HepG2 (cell line): ENCODE data around the gene SCAPER. TPM values are rescaled to one million over a fixed set of nuclear protein-coding genes. Genes with fewer than 3 reads are reported as not detected.
A peak's percentile ranks its signal among the peaks of the same experiment; 100 is the strongest.

Experiments
- BCL3 ChIP-seq: sonication (generic); formaldehyde crosslinking; IDR thresholded peaks from 2 replicates; pipeline ENCODE4 v1.5.1; 2020; ENCODE audit warnings: mild to moderate bottlenecking, missing genetic modification reagents, moderate library complexity
- DDIT3 ChIP-seq: sonication (generic); formaldehyde crosslinking; IDR thresholded peaks from 2 replicates; pipeline ENCODE4 v1.4.0; 2020; ENCODE audit warnings: mild to moderate bottlenecking, missing genetic modification reagents
- EED ChIP-seq: sonication (generic); formaldehyde crosslinking; IDR thresholded peaks from 2 replicates; pipeline ENCODE4 v1.5.0; 2020; ENCODE audit warnings: mild to moderate bottlenecking, missing genetic modification reagents
- GPN1 ChIP-seq: sonication (generic); formaldehyde crosslinking; IDR thresholded peaks from 2 replicates; pipeline ENCODE4 v1.5.1; 2020; ENCODE audit warnings: missing genetic modification reagents, borderline replicate concordance
- MTERF4 ChIP-seq: sonication (generic); formaldehyde crosslinking; IDR thresholded peaks from 2 replicates; pipeline ENCODE4 v1.8.0; 2023; ENCODE audit warnings: mild to moderate bottlenecking, missing genetic modification reagents
- MXD1 ChIP-seq: sonication (generic); formaldehyde crosslinking; IDR thresholded peaks from 2 replicates; pipeline ENCODE4 v1.4.0; 2020; ENCODE audit warnings: mild to moderate bottlenecking, missing genetic modification reagents
- ONECUT2 ChIP-seq: sonication (generic); formaldehyde crosslinking; IDR thresholded peaks from 2 replicates; pipeline ENCODE4 v1.4.0; 2020; ENCODE audit warnings: missing genetic modification reagents
- PATZ1 ChIP-seq: sonication (generic); formaldehyde crosslinking; IDR thresholded peaks from 2 replicates; pipeline ENCODE4 v1.4.0; 2020; ENCODE audit warnings: missing genetic modification reagents
- PTBP1 ChIP-seq: fragments of 200-400 bp; formaldehyde crosslinking; IDR thresholded peaks from 2 replicates; pipeline ENCODE4 v1.6.1; 2018; ENCODE audit warnings: low read length, low read depth; ENCODE audit not compliant: poor library complexity, severe bottlenecking
- SALL1 ChIP-seq: sonication (generic); formaldehyde crosslinking; IDR thresholded peaks from 2 replicates; pipeline ENCODE4 v1.8.0; 2022; ENCODE audit warnings: mild to moderate bottlenecking, missing genetic modification reagents
- SNAPC4 ChIP-seq: sonication (generic); formaldehyde crosslinking; IDR thresholded peaks from 2 replicates; pipeline ENCODE4 v1.4.0; 2020; ENCODE audit warnings: mild to moderate bottlenecking, missing genetic modification reagents
- ZC3H4 ChIP-seq: sonication (generic); formaldehyde crosslinking; IDR thresholded peaks from 2 replicates; pipeline ENCODE4 v1.4.0; 2020; ENCODE audit warnings: missing genetic modification reagents, borderline replicate concordance
- ZNF160 ChIP-seq: sonication (generic); formaldehyde crosslinking; IDR thresholded peaks from 2 replicates; pipeline ENCODE4 v1.8.0; 2022; ENCODE audit warnings: mild to moderate bottlenecking, inconsistent platforms, missing genetic modification reagents
- ZNF335 ChIP-seq: sonication (generic); formaldehyde crosslinking; IDR thresholded peaks from 2 replicates; pipeline ENCODE4 v1.4.0; 2020; ENCODE audit warnings: missing genetic modification reagents
- ZNF383 ChIP-seq: sonication (generic); formaldehyde crosslinking; IDR thresholded peaks from 2 replicates; pipeline ENCODE4 v1.4.0; 2020; ENCODE audit warnings: missing genetic modification reagents, mild to moderate bottlenecking, borderline replicate concordance
- ZNF430 ChIP-seq: sonication (generic); formaldehyde crosslinking; IDR thresholded peaks from 2 replicates; pipeline ENCODE4 v1.9.0; 2021; ENCODE audit warnings: mild to moderate bottlenecking, missing genetic modification reagents
- ZNF446 ChIP-seq: sonication (generic); formaldehyde crosslinking; IDR thresholded peaks from 2 replicates; pipeline ENCODE4 v1.5.0; 2020; ENCODE audit warnings: mild to moderate bottlenecking, missing genetic modification reagents
- ZNF549 ChIP-seq: sonication (generic); formaldehyde crosslinking; IDR thresholded peaks from 2 replicates; pipeline ENCODE4 v1.5.0; 2020; ENCODE audit warnings: missing genetic modification reagents
- ZNF678 ChIP-seq: sonication (generic); formaldehyde crosslinking; IDR thresholded peaks from 2 replicates; pipeline ENCODE4 v1.4.0; 2020; ENCODE audit warnings: mild to moderate bottlenecking, missing genetic modification reagents
- polyA plus RNA-seq, 8 experiments: library from polyadenylated mRNA; depleted of rRNA in 3 of 8; stranded (reverse) in 7 of 8; unstranded in 1 of 8; fragments of >200 nt; fragmentation: Illumina TruSeq in 4 of 8; extraction: Trizol in 4 of 8; gene quantifications; 2 replicates each; pipeline versions ENCODE4 v1.2.1 to v1.2.3, GENCODE V29; 2011 to 2016; ENCODE audit warnings: low read depth in 4 of 8, missing spikeins in 1 of 8, mixed read lengths in 1 of 8; ENCODE audit not compliant: insufficient read depth in 1 of 8
- total RNA-seq, 5 experiments: library from RNA; depleted of rRNA; stranded (reverse); fragments of >200 nt; fragmentation: Illumina TruSeq; extraction: Trizol; gene quantifications; 2 replicates each; pipeline ENCODE4 v1.2.3, GENCODE V29; 2016; ENCODE audit warnings: low read depth in 1 of 5

The SCAPER gene
- total and polyA plus RNA-seq, 2 of the 13 experiments (the other 11 are each of a cell fraction or from before 2014, with no cell fraction given) = 4.3 to 10.5 TPM

- TF ChIP-seq PATZ1 (CRISPR knock-in tag) (peak; percentile 23; the same call in 1 of the 2 replicates), ZNF549 (no peak), ZNF335 (CRISPR knock-in tag) (no peak; the same call in 1 of the 2 replicates), EED (CRISPR knock-in tag) (no peak), ONECUT2 (no peak), SALL1 (CRISPR knock-in tag) (no peak), ZNF160 (CRISPR knock-in tag) (no peak), GPN1 (CRISPR knock-in tag) (no peak), ZNF446 (no peak), PTBP1 (no peak), ZNF383 (CRISPR knock-in tag) (no peak), ZC3H4 (CRISPR knock-in tag) (no peak), MXD1 (CRISPR knock-in tag) (no peak; the same call in 1 of the 2 replicates), MTERF4 (CRISPR knock-in tag) (no peak), BCL3 (CRISPR knock-in tag) (peak; percentile 65; the same call in 1 of the 2 replicates), DDIT3 (CRISPR knock-in tag) (no peak), SNAPC4 (peak; percentile 84), ZNF678 (CRISPR knock-in tag) (no peak), ZNF430 (CRISPR knock-in tag) (no peak)
These were observed 559.1 kb downstream of the SCAPER start (continued) for GRCh38 chr15:76345880-76346668.
